ENCODE data around the gene IFNAR2. TPM values are rescaled to one million over a fixed set of nuclear protein-coding genes. Genes with fewer than 3 reads are reported as not detected.

IFNAR2 gene
- total RNA-seq, 1 experiment from 2014 or later, result 8.0 TPM

- no peak for DNase-seq (ENCODE audit: low read depth)
Measured at GRCh38 chr21:33267250-33267649, 37.5 kb downstream of the IFNAR2 start.

- no peak for DNase-seq (ENCODE audit: low read depth)
Measured at GRCh38 chr21:33268393-33268736, 38.6 kb downstream of the IFNAR2 start.

GRCh38 chr21:33268737-33269441 is 39.2 kb downstream of the IFNAR2 start:
- DNase-seq (ENCODE audit: low read depth), result peak; percentile 23

- DNase-seq (ENCODE audit: low read depth), result no peak
Measured at GRCh38 chr21:33270986-33271385, 41.2 kb downstream of the IFNAR2 start.

GRCh38 chr21:33273044-33273443 is 43.3 kb downstream of the IFNAR2 start:
- peak; percentile 14 for DNase-seq (ENCODE audit: low read depth)

GRCh38 chr21:33278721-33279120 is 49.0 kb downstream of the IFNAR2 start:
- no peak for DNase-seq (ENCODE audit: low read depth)

GRCh38 chr21:33279330-33279820 is 49.6 kb downstream of the IFNAR2 start:
- no peak for DNase-seq (ENCODE audit: low read depth)

Other genes with a start within 250 kb of the IFNAR2 start
- gene OLIG2, start 204.0 kb upstream of the IFNAR2 start, total RNA-seq (2014; rRNA removed; shearing (Covaris generic)), result 1.3 and 3.1 TPM in 2 replicates
- not detected in 2 replicates for gene OLIG1, start 159.8 kb upstream of the IFNAR2 start, total RNA-seq (2014; rRNA removed; shearing (Covaris generic))
- 23.9 and 26.5 TPM in 2 replicates for gene IL10RB, start 36.4 kb downstream of the IFNAR2 start, total RNA-seq (2014; rRNA removed; shearing (Covaris generic))
- gene IFNAR1, start 95.0 kb downstream of the IFNAR2 start, total RNA-seq (2014; rRNA removed; shearing (Covaris generic)), result 18.5 and 45.2 TPM in 2 replicates
- 99.0 and 108 TPM in 2 replicates for gene IFNGR2, start 173.5 kb downstream of the IFNAR2 start, total RNA-seq (2014; rRNA removed; shearing (Covaris generic))

Measured in Daoy (cell line).